ENCODE data around the gene KCNMB4.

- TF ChIP-seq CTCF (IDR thresholded peaks at IDR 0.05; ENCODE audit: poor library complexity): no peak
- TF ChIP-seq EZH2phosphoT487 (IDR thresholded peaks at IDR 0.05; ENCODE audit: low read depth, severe bottlenecking, unreplicated experiment): no peak
Measured at GRCh38 chr12:70408004-70408790, 42.1 kb downstream of the KCNMB4 start.
